HPDE6-E6E7 (cell line): ENCODE results near the gene AKT3.

Source experiments
- DNase-seq: peaks from one replicate; pipeline ENCODE4 v3.0.0; 2011; ENCODE audit warnings: missing footprints; ENCODE audit errors: extremely low spot score

Gene AKT3

GRCh38 chr1:243461700-243462099, 388.3 kb downstream of the AKT3 start:
- no peak for DNase-seq

GRCh38 chr1:243459059-243459458, 391.0 kb downstream of the AKT3 start:
- no peak for DNase-seq

GRCh38 chr1:243457363-243457982, 392.6 kb downstream of the AKT3 start:
- DNase-seq: no peak

GRCh38 chr1:243455760-243456651, 394.0 kb downstream of the AKT3 start:
- DNase-seq: no peak

GRCh38 chr1:243454328-243454997, 395.6 kb downstream of the AKT3 start:
- DNase-seq: no peak

GRCh38 chr1:243452092-243452491, 398.0 kb downstream of the AKT3 start:
- DNase-seq: no peak

- DNase-seq: no peak
These were observed 400.7 kb downstream of the AKT3 start for GRCh38 chr1:243449373-243449772.

GRCh38 chr1:243447844-243448243, 402.2 kb downstream of the AKT3 start:
- DNase-seq: no peak

- DNase-seq: peak; percentile 14
These were observed 402.7 kb downstream of the AKT3 start for GRCh38 chr1:243447347-243447746.

GRCh38 chr1:243443557-243443956, 406.5 kb downstream of the AKT3 start:
- DNase-seq: no peak

- no peak for DNase-seq
These were observed 408.4 kb downstream of the AKT3 start for GRCh38 chr1:243441601-243442000.

GRCh38 chr1:243440406-243440805, 409.6 kb downstream of the AKT3 start:
- no peak for DNase-seq

- DNase-seq: no peak
These were observed 411.2 kb downstream of the AKT3 start for GRCh38 chr1:243438815-243439214.
